Body of pancreas (tissue), 4 donors: ENCODE measurements around the gene SPATA1. TPM values are rescaled to one million over a fixed set of nuclear protein-coding genes. Genes with fewer than 3 reads are reported as not detected.

Source experiments
- ATAC-seq: fragments of 150-250 bp; one replicate; pipeline ENCODE4 v1.9.1; 2016
- DNase-seq, 4 donors: peaks; one replicate each; pipeline ENCODE4 v3.0.0-alpha.2; 2019
- H3K27ac ChIP-seq, 4 donors: fragments of 200-600 bp; sonication (generic); 1 replicate in 3 of 4; 2 replicates in 1 of 4; pipeline versions ENCODE4 v1.5.1 to v1.6.1; 2016 to 2019; ENCODE audit warnings: mild to moderate bottlenecking in 1 of 4, mixed read lengths in 1 of 4, moderate library complexity in 1 of 4
- H3K27me3 ChIP-seq, 2 donors: fragments of 200-600 bp; sonication (generic); one replicate each; pipeline ENCODE4 v1.6.0; 2016; ENCODE audit warnings: mild to moderate bottlenecking in 1 of 2
- H3K36me3 ChIP-seq, 2 donors: fragments of 200-600 bp; sonication (generic); replicated peaks in 1 of 2; 2 replicates each; pipeline ENCODE4 v1.5.1; 2016; ENCODE audit warnings: low read depth in 2 of 2; ENCODE audit not compliant: insufficient read depth in 1 of 2
- H3K4me1 ChIP-seq: fragments of 200-600 bp; sonication (generic); one replicate; pipeline ENCODE4 v1.6.0; 2016
- H3K4me3 ChIP-seq, 2 donors: fragments of 200-600 bp; sonication (generic); 1 replicate in 1 of 2; 2 replicates in 1 of 2; pipeline ENCODE4 v1.5.1; 2016 to 2019
- H3K9me3 ChIP-seq, 3 donors: fragments of 200-600 bp; sonication (generic); 1 replicate in 2 of 3; 2 replicates in 1 of 3; pipeline ENCODE4 v1.5.1; 2016
- CTCF ChIP-seq, 7 experiments: fragments of 450-650 bp in 4 of 7; fragments of 200-600 bp in 3 of 7; sonication (generic) in 3 of 7; IDR thresholded peaks; one replicate each; pipeline ENCODE4 v1.5.1; 2016 to 2019; ENCODE audit warnings: antibody characterized with exemption in 7 of 7
- POLR2A ChIP-seq, 3 donors: fragments of 450-650 bp; IDR thresholded peaks; one replicate each; pipeline ENCODE4 v1.6.1; 2016; ENCODE audit warnings: antibody characterized with exemption in 3 of 3, mild to moderate bottlenecking in 2 of 3
- WGBS, 2 donors: methylation state at CpG; one replicate each; pipeline ENCODE4 v1.1.5; 2017; 5-methylcytosine and 5-hydroxymethylcytosine counted together
- intact Hi-C: fragments of 100-400 bp; cut with DNase I; formaldehyde crosslinking; loops from one replicate; pipeline ENCODE4 v1.15.1; 2023
- total RNA-seq, 2 donors: library from RNA; depleted of rRNA; stranded (reverse); fragments of >200 nt; gene quantifications; one replicate each; pipeline ENCODE4 v1.1.0, GENCODE V29; 2016

Gene SPATA1
- total RNA-seq, 2 donors from 2014 or later, result under 0.01 TPM; not detected in 1

GRCh38 chr1:84600796-84601195, 94.6 kb downstream of the SPATA1 start:
- no peak for DNase-seq
- intact Hi-C loops, result no loop called here
- ATAC-seq, result no peak
- Histone ChIP-seq H3K27ac (no peak overlapping the region), H3K4me3 (no peak overlapping the region), H3K4me1 (no peaks in the 10 kb centered on the region), H3K27me3 (no peaks in the 10 kb centered on the region), H3K36me3 (no peaks in the 10 kb centered on the region), H3K9me3 (peaks cover 0 to 12% (median 0%) of the 10 kb centered on the region in 3 donors)
- WGBS, 2 donors, result 80 to 83% methylated on average over 5 of the region's 5 CpGs
- TF ChIP-seq CTCF (IDR thresholded peaks at IDR 0.05), result no peak
- no peak for TF ChIP-seq POLR2A (IDR thresholded peaks at IDR 0.05)

- H3K36me3 ChIP-seq, result no peaks in the 10 kb centered on the region
- no peak overlapping the region for H3K4me3 ChIP-seq
- no peak for TF ChIP-seq CTCF (IDR thresholded peaks at IDR 0.05)
- no peak for TF ChIP-seq POLR2A (IDR thresholded peaks at IDR 0.05)
- H3K9me3 ChIP-seq, result peaks cover 0 to 12% (median 0%) of the 10 kb centered on the region in 3 donors
- 60 to 62% methylated on average over 2 of the region's 2 CpGs for WGBS, 2 donors
- H3K27me3 ChIP-seq, result no peaks in the 10 kb centered on the region
- DNase-seq, result no peak
- peak overlapping the region in 2 of 4 donors; percentile 37 to 51 for H3K27ac ChIP-seq
- H3K4me1 ChIP-seq, result no peaks in the 10 kb centered on the region
- no peak for ATAC-seq
- intact Hi-C loops, result no loop called here
Measured at GRCh38 chr1:84603223-84603622, 97.0 kb downstream of the SPATA1 start.

- Histone ChIP-seq H3K27me3 (no peaks in the 10 kb centered on the region), H3K9me3 (peaks cover 0 to 12% (median 0%) of the 10 kb centered on the region in 3 donors), H3K4me3 (no peak overlapping the region), H3K4me1 (no peaks in the 10 kb centered on the region), H3K36me3 (no peaks in the 10 kb centered on the region), H3K27ac (peak overlapping the region in 3 of 4 donors; percentile 37 to 51 (median 39))
- TF ChIP-seq CTCF (IDR thresholded peaks at IDR 0.05) (peak in 2 of 7 experiments; percentile 8 to 22), POLR2A (IDR thresholded peaks at IDR 0.05) (no peak)
- DNase-seq (no peak), ATAC-seq (peak; percentile 50)
- WGBS, 2 donors, result 59 to 71% methylated on average over 15 of the region's 15 CpGs
- intact Hi-C loops, result no loop called here
Measured at GRCh38 chr1:84603941-84604830, 98.0 kb downstream of the SPATA1 start.

- intact Hi-C loops, result no loop called here
- TF ChIP-seq CTCF (IDR thresholded peaks at IDR 0.05) (no peak), POLR2A (IDR thresholded peaks at IDR 0.05) (no peak)
- no peak overlapping the region for H3K27ac ChIP-seq
Measured at GRCh38 chr1:84605157-84605556, 99.0 kb downstream of the SPATA1 start.

More at GRCh38 chr1:84605157-84605556, 99.0 kb downstream of the SPATA1 start:
- no peak for DNase-seq
- ATAC-seq, result no peak
- H3K4me3 ChIP-seq, result no peak overlapping the region
- WGBS, 2 donors, result 83 to 100% methylated on average over 1 of the region's 1 CpG
- no peaks in the 10 kb centered on the region for H3K27me3 ChIP-seq
- no peaks in the 10 kb centered on the region for H3K4me1 ChIP-seq
- peaks cover 0 to 12% (median 0%) of the 10 kb centered on the region in 3 donors for H3K9me3 ChIP-seq
- no peaks in the 10 kb centered on the region for H3K36me3 ChIP-seq
